ENCODE data around the gene RSRP1. TPM values are rescaled to one million over a fixed set of nuclear protein-coding genes. Genes with fewer than 3 reads are reported as not detected.
A peak's percentile ranks its signal among the peaks of the same experiment; 100 is the strongest.
"Not testable (repeated sequence)": the region's sequence is repeated elsewhere in the genome, so short reads cannot be mapped to it uniquely, and the experiment has no call there.

Gene RSRP1
- total and polyA plus RNA-seq, 2 donors (not counting 3 experiments of a cell fraction or from before 2014, with no cell fraction given) = 50.5 to 99.4 TPM

- POLR2A ChIA-PET; H3K36me3 ChIP-seq (ENCODE audit: control insufficient read depth in 2 of 2, extremely low read depth in 1 of 2, insufficient read depth in 2 of 2, low read length in 2 of 2); H3K9ac ChIP-seq (replicated peaks; ENCODE audit: extremely low read depth, insufficient read depth, low read length); CTCF ChIA-PET; H2AFZ ChIP-seq (ENCODE audit: low read depth, low read length); FAIRE-seq; H3K9me3 ChIP-seq (replicated peaks; ENCODE audit: control insufficient read depth, insufficient read depth, low read length); H3K79me2 ChIP-seq (ENCODE audit: control insufficient read depth, insufficient read depth, low read length); H3K9me1 ChIP-seq (replicated peaks; ENCODE audit: control insufficient read depth, extremely low read depth, insufficient read depth, low read length); dilution Hi-C loops (cut with MboI; ENCODE audit: extremely low pct_ligation_motif_present, low sequenced_read_pairs); H3K27me3 ChIP-seq (ENCODE audit: control insufficient read depth in 2 of 2, insufficient read depth in 2 of 2, low read length in 2 of 2); H3K4me2 ChIP-seq (ENCODE audit: insufficient read depth, low read length); intact Hi-C loops (cut with micrococcal nuclease); H3K4me1 ChIP-seq (ENCODE audit: control insufficient read depth, extremely low read depth, insufficient read depth, low read length); H3K4me3 ChIP-seq (replicated peaks in 1 of 3; ENCODE audit: insufficient read depth in 1 of 3, low read depth in 1 of 3, low read length in 3 of 3); DNase-seq (ENCODE audit: low read depth, low spot score); BruUV-seq (replicated peaks); H4K20me1 ChIP-seq (replicated peaks; ENCODE audit: control insufficient read depth, extremely low read depth, insufficient read depth, low read length); H3K27ac ChIP-seq (ENCODE audit: insufficient read depth, low read depth, low read length): not testable (repeated sequence)
Observed at GRCh38 chr1:25294889-25295826, 47.9 kb upstream of the RSRP1 start.

- H3K27ac ChIP-seq (ENCODE audit: insufficient read depth, low read depth, low read length); dilution Hi-C loops (cut with MboI; ENCODE audit: extremely low pct_ligation_motif_present, low sequenced_read_pairs); CTCF ChIA-PET; H3K36me3 ChIP-seq (ENCODE audit: control insufficient read depth in 2 of 2, extremely low read depth in 1 of 2, insufficient read depth in 2 of 2, low read length in 2 of 2); H3K4me3 ChIP-seq (replicated peaks in 1 of 3; ENCODE audit: insufficient read depth in 1 of 3, low read depth in 1 of 3, low read length in 3 of 3); FAIRE-seq; H2AFZ ChIP-seq (ENCODE audit: low read depth, low read length); H3K9ac ChIP-seq (replicated peaks; ENCODE audit: extremely low read depth, insufficient read depth, low read length); H3K9me3 ChIP-seq (replicated peaks; ENCODE audit: control insufficient read depth, insufficient read depth, low read length); POLR2A ChIA-PET; DNase-seq (ENCODE audit: low read depth, low spot score); H3K4me2 ChIP-seq (ENCODE audit: insufficient read depth, low read length); H3K27me3 ChIP-seq (ENCODE audit: control insufficient read depth in 2 of 2, insufficient read depth in 2 of 2, low read length in 2 of 2); H4K20me1 ChIP-seq (replicated peaks; ENCODE audit: control insufficient read depth, extremely low read depth, insufficient read depth, low read length); intact Hi-C loops (cut with micrococcal nuclease); H3K79me2 ChIP-seq (ENCODE audit: control insufficient read depth, insufficient read depth, low read length); H3K4me1 ChIP-seq (ENCODE audit: control insufficient read depth, extremely low read depth, insufficient read depth, low read length); BruUV-seq (replicated peaks); H3K9me1 ChIP-seq (replicated peaks; ENCODE audit: control insufficient read depth, extremely low read depth, insufficient read depth, low read length): not testable (repeated sequence)
Observed at GRCh38 chr1:25293426-25293825, 46.2 kb upstream of the RSRP1 start.

- CTCF ChIA-PET; H3K27me3 ChIP-seq (ENCODE audit: control insufficient read depth in 2 of 2, insufficient read depth in 2 of 2, low read length in 2 of 2); H4K20me1 ChIP-seq (replicated peaks; ENCODE audit: control insufficient read depth, extremely low read depth, insufficient read depth, low read length); intact Hi-C loops (cut with micrococcal nuclease); H3K4me3 ChIP-seq (replicated peaks in 1 of 3; ENCODE audit: insufficient read depth in 1 of 3, low read depth in 1 of 3, low read length in 3 of 3); BruUV-seq (replicated peaks); H3K9me1 ChIP-seq (replicated peaks; ENCODE audit: control insufficient read depth, extremely low read depth, insufficient read depth, low read length); POLR2A ChIA-PET; DNase-seq (ENCODE audit: low read depth, low spot score); H3K79me2 ChIP-seq (ENCODE audit: control insufficient read depth, insufficient read depth, low read length); dilution Hi-C loops (cut with MboI; ENCODE audit: extremely low pct_ligation_motif_present, low sequenced_read_pairs); H3K4me1 ChIP-seq (ENCODE audit: control insufficient read depth, extremely low read depth, insufficient read depth, low read length); H3K27ac ChIP-seq (ENCODE audit: insufficient read depth, low read depth, low read length); H3K9ac ChIP-seq (replicated peaks; ENCODE audit: extremely low read depth, insufficient read depth, low read length); H3K36me3 ChIP-seq (ENCODE audit: control insufficient read depth in 2 of 2, extremely low read depth in 1 of 2, insufficient read depth in 2 of 2, low read length in 2 of 2); H2AFZ ChIP-seq (ENCODE audit: low read depth, low read length); H3K9me3 ChIP-seq (replicated peaks; ENCODE audit: control insufficient read depth, insufficient read depth, low read length); H3K4me2 ChIP-seq (ENCODE audit: insufficient read depth, low read length): not testable (repeated sequence)
- peak; percentile 77 for FAIRE-seq
Observed at GRCh38 chr1:25290043-25290442, 42.8 kb upstream of the RSRP1 start.

- H3K4me1 ChIP-seq (ENCODE audit: control insufficient read depth, extremely low read depth, insufficient read depth, low read length); H3K4me3 ChIP-seq (replicated peaks in 1 of 3; ENCODE audit: insufficient read depth in 1 of 3, low read depth in 1 of 3, low read length in 3 of 3); H4K20me1 ChIP-seq (replicated peaks; ENCODE audit: control insufficient read depth, extremely low read depth, insufficient read depth, low read length); H3K36me3 ChIP-seq (ENCODE audit: control insufficient read depth in 2 of 2, extremely low read depth in 1 of 2, insufficient read depth in 2 of 2, low read length in 2 of 2); FAIRE-seq; H2AFZ ChIP-seq (ENCODE audit: low read depth, low read length); H3K27ac ChIP-seq (ENCODE audit: insufficient read depth, low read depth, low read length); dilution Hi-C loops (cut with MboI; ENCODE audit: extremely low pct_ligation_motif_present, low sequenced_read_pairs); H3K9me1 ChIP-seq (replicated peaks; ENCODE audit: control insufficient read depth, extremely low read depth, insufficient read depth, low read length); H3K9me3 ChIP-seq (replicated peaks; ENCODE audit: control insufficient read depth, insufficient read depth, low read length); CTCF ChIA-PET; H3K4me2 ChIP-seq (ENCODE audit: insufficient read depth, low read length); H3K79me2 ChIP-seq (ENCODE audit: control insufficient read depth, insufficient read depth, low read length); H3K27me3 ChIP-seq (ENCODE audit: control insufficient read depth in 2 of 2, insufficient read depth in 2 of 2, low read length in 2 of 2); DNase-seq (ENCODE audit: low read depth, low spot score); POLR2A ChIA-PET; BruUV-seq (replicated peaks); H3K9ac ChIP-seq (replicated peaks; ENCODE audit: extremely low read depth, insufficient read depth, low read length): not testable (repeated sequence)
- intact Hi-C loops (cut with micrococcal nuclease) = loop anchor here (5.0 kb wide), 1 partner anchor 114 kb away; no protein-coding TSS in a partner anchor
Observed at GRCh38 chr1:25288573-25289101, 41.4 kb upstream of the RSRP1 start.

All from endothelial cell of umbilical vein (primary cell).